ENCODE measurements around the gene TMEM272. TPM values are rescaled to one million over a fixed set of nuclear protein-coding genes. Genes with fewer than 3 reads are reported as not detected.
A peak's percentile ranks its signal among the peaks of the same experiment; 100 is the strongest.

Gene TMEM272
- total and polyA plus RNA-seq, 2 of the 13 experiments (the other 11 are each of a cell fraction or from before 2014, with no cell fraction given): 0.37 to 0.62 TPM

DNA sequence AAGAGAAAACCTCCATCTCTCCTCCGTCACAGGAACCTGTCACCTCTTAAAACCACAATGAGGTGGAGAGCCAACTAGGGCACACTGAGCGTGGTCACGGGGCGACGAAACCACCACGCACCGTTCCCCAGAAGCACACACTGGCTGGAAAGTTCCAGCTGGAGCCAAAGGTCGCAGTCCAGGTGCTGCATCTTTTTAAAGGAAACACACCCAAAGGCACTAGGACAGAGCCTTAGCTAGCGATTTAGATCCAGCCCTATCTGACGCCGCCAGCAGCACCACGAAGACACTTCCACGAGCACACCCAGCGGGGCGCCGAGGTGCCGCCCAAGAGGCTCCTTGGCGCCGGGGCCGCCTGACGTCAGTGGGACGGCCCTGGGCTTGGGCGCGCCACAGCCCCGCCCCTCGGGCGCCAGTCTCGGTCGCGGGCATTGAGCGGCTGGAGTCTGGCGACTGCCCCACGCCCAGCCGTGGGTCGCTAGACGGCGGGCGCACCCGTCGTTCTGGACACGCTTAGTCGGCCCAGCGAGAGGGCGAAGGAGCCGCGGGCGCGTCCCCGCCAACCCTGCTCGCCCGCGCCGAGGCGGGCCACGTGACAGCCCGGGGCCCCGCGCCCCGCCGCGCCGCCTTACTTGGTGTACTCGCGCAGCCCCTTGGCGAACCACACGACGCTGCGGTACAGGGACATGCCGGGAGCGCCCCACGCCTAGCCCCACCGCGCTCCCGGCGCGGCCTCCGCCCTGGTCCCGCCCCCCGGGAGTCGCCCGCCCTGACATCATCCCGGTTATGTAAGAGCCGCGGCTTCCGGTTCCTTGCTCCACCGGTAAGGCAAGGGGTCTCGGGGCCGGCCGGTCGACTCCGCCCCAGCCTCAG lies 41.3 kb downstream of the TMEM272 start, which contains the start of gene DHRS12 (continued):
- TF ChIP-seq, protein P1, sequence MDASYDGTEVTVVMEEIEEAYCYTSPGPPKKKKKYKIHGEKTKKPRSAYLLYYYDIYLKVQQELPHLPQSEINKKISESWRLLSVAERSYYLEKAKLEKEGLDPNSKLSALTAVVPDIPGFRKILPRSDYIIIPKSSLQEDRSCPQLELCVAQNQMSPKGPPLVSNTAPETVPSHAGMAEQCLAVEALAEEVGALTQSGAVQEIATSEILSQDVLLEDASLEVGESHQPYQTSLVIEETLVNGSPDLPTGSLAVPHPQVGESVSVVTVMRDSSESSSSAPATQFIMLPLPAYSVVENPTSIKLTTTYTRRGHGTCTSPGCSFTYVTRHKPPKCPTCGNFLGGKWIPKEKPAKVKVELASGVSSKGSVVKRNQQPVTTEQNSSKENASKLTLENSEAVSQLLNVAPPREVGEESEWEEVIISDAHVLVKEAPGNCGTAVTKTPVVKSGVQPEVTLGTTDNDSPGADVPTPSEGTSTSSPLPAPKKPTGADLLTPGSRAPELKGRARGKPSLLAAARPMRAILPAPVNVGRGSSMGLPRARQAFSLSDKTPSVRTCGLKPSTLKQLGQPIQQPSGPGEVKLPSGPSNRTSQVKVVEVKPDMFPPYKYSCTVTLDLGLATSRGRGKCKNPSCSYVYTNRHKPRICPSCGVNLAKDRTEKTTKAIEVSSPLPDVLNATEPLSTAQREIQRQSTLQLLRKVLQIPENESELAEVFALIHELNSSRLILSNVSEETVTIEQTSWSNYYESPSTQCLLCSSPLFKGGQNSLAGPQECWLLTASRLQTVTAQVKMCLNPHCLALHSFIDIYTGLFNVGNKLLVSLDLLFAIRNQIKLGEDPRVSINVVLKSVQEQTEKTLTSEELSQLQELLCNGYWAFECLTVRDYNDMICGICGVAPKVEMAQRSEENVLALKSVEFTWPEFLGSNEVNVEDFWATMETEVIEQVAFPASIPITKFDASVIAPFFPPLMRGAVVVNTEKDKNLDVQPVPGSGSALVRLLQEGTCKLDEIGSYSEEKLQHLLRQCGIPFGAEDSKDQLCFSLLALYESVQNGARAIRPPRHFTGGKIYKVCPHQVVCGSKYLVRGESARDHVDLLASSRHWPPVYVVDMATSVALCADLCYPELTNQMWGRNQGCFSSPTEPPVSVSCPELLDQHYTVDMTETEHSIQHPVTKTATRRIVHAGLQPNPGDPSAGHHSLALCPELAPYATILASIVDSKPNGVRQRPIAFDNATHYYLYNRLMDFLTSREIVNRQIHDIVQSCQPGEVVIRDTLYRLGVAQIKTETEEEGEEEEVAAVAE (CRISPR knock-in tag; IDR thresholded peaks at IDR 0.05; ENCODE audit: borderline replicate concordance): no peak; the same call in 1 of the 2 replicates
- TF ChIP-seq, protein P2, sequence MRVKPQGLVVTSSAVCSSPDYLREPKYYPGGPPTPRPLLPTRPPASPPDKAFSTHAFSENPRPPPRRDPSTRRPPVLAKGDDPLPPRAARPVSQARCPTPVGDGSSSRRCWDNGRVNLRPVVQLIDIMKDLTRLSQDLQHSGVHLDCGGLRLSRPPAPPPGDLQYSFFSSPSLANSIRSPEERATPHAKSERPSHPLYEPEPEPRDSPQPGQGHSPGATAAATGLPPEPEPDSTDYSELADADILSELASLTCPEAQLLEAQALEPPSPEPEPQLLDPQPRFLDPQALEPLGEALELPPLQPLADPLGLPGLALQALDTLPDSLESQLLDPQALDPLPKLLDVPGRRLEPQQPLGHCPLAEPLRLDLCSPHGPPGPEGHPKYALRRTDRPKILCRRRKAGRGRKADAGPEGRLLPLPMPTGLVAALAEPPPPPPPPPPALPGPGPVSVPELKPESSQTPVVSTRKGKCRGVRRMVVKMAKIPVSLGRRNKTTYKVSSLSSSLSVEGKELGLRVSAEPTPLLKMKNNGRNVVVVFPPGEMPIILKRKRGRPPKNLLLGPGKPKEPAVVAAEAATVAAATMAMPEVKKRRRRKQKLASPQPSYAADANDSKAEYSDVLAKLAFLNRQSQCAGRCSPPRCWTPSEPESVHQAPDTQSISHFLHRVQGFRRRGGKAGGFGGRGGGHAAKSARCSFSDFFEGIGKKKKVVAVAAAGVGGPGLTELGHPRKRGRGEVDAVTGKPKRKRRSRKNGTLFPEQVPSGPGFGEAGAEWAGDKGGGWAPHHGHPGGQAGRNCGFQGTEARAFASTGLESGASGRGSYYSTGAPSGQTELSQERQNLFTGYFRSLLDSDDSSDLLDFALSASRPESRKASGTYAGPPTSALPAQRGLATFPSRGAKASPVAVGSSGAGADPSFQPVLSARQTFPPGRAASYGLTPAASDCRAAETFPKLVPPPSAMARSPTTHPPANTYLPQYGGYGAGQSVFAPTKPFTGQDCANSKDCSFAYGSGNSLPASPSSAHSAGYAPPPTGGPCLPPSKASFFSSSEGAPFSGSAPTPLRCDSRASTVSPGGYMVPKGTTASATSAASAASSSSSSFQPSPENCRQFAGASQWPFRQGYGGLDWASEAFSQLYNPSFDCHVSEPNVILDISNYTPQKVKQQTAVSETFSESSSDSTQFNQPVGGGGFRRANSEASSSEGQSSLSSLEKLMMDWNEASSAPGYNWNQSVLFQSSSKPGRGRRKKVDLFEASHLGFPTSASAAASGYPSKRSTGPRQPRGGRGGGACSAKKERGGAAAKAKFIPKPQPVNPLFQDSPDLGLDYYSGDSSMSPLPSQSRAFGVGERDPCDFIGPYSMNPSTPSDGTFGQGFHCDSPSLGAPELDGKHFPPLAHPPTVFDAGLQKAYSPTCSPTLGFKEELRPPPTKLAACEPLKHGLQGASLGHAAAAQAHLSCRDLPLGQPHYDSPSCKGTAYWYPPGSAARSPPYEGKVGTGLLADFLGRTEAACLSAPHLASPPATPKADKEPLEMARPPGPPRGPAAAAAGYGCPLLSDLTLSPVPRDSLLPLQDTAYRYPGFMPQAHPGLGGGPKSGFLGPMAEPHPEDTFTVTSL (CRISPR knock-in tag; IDR thresholded peaks at IDR 0.05; ENCODE audit: borderline replicate concordance): no peak
- TF ChIP-seq, protein P3, sequence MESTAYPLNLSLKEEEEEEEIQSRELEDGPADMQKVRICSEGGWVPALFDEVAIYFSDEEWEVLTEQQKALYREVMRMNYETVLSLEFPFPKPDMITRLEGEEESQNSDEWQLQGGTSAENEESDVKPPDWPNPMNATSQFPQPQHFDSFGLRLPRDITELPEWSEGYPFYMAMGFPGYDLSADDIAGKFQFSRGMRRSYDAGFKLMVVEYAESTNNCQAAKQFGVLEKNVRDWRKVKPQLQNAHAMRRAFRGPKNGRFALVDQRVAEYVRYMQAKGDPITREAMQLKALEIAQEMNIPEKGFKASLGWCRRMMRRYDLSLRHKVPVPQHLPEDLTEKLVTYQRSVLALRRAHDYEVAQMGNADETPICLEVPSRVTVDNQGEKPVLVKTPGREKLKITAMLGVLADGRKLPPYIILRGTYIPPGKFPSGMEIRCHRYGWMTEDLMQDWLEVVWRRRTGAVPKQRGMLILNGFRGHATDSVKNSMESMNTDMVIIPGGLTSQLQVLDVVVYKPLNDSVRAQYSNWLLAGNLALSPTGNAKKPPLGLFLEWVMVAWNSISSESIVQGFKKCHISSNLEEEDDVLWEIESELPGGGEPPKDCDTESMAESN (CRISPR knock-in tag; conservative IDR thresholded peaks at IDR 0.05): 0 out of 2 replicates have a peak, but pooled peaks have one; percentile 51
- TF ChIP-seq PCBP1 (IDR thresholded peaks at IDR 0.05; ENCODE audit: borderline replicate concordance, low read depth, low read length) (no peak), CBX5 (CRISPR knock-in tag; IDR thresholded peaks at IDR 0.05; ENCODE audit: borderline replicate concordance) (no peak), KAT2B (IDR thresholded peaks at IDR 0.05; ENCODE audit: borderline replicate concordance, low read depth, low read length) (no peak), TBX2 (CRISPR knock-in tag; IDR thresholded peaks at IDR 0.05; ENCODE audit: borderline replicate concordance) (no peak), ZNF383 (CRISPR knock-in tag; IDR thresholded peaks at IDR 0.05; ENCODE audit: borderline replicate concordance) (no peak), SP5 (CRISPR knock-in tag; IDR thresholded peaks at IDR 0.05; ENCODE audit: borderline replicate concordance, low read depth) (peak; percentile 61; the same call in 1 of the 2 replicates), FLYWCH1 (CRISPR knock-in tag; IDR thresholded peaks at IDR 0.05) (peak; percentile 82; the same call in 1 of the 2 replicates), AGO2 (optimal IDR thresholded peaks at IDR 0.05; ENCODE audit: low read depth, low read length) (peak; percentile 95), ZNF883 (CRISPR knock-in tag; IDR thresholded peaks at IDR 0.05; ENCODE audit: not compliant biosample characterization) (peak; percentile 75)
- TF ChIP-seq, protein P4, sequence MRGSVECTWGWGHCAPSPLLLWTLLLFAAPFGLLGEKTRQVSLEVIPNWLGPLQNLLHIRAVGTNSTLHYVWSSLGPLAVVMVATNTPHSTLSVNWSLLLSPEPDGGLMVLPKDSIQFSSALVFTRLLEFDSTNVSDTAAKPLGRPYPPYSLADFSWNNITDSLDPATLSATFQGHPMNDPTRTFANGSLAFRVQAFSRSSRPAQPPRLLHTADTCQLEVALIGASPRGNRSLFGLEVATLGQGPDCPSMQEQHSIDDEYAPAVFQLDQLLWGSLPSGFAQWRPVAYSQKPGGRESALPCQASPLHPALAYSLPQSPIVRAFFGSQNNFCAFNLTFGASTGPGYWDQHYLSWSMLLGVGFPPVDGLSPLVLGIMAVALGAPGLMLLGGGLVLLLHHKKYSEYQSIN (CRISPR knock-in tag; IDR thresholded peaks at IDR 0.05; ENCODE audit: borderline replicate concordance): no peak

Data from HepG2 (cell line).